GM12878 (cell line): ENCODE measurements around the gene TBC1D2B. TPM values are rescaled to one million over a fixed set of nuclear protein-coding genes. Genes with fewer than 3 reads are reported as not detected.

ENCODE experiments used
- E4F1 ChIP-seq: fragments of 450-650 bp; IDR thresholded peaks from 2 replicates; pipeline ENCODE4 v1.6.1; 2018; ENCODE audit warnings: borderline replicate concordance, mild to moderate bottlenecking; ENCODE audit not compliant: partially characterized antibody
- EED ChIP-seq: sonication (generic); IDR thresholded peaks from 2 replicates; pipeline ENCODE4 v1.6.1; 2016; ENCODE audit warnings: antibody characterized with exemption, low read depth
- IRF5 ChIP-seq: fragments of 450-650 bp; IDR thresholded peaks from 2 replicates; pipeline ENCODE4 v1.6.1; 2017; ENCODE audit warnings: borderline replicate concordance
- JUNB ChIP-seq: IDR thresholded peaks from 2 replicates; pipeline ENCODE4 v1.6.1; 2016; ENCODE audit warnings: antibody characterized with exemption, mild to moderate bottlenecking
- JUND ChIP-seq: IDR thresholded peaks from 2 replicates; pipeline ENCODE4 v1.6.1; 2012; ENCODE audit warnings: low read depth, mild to moderate bottlenecking, low read length, improper control_type of control experiment, moderate library complexity
- RELA ChIP-seq: fragments of 450-650 bp; IDR thresholded peaks from 2 replicates; pipeline ENCODE4 v1.8.0; 2014; ENCODE audit warnings: borderline replicate concordance; ENCODE audit not compliant: partially characterized antibody
- SMAD5 ChIP-seq: IDR thresholded peaks from 2 replicates; pipeline ENCODE4 v1.6.1; 2016; ENCODE audit warnings: antibody characterized with exemption, low read depth
- SREBF1 ChIP-seq: IDR thresholded peaks from 2 replicates; pipeline ENCODE4 v1.6.1; 2012; ENCODE audit warnings: mild to moderate bottlenecking, low read length
- SUZ12 ChIP-seq: fragments of 200-600 bp; sonication (generic); IDR thresholded peaks from one replicate; pipeline ENCODE4 v1.6.1; 2018; ENCODE audit warnings: antibody characterized with exemption, mild to moderate bottlenecking; ENCODE audit not compliant: unreplicated experiment
- TAF1 ChIP-seq: IDR thresholded peaks from 2 replicates; pipeline ENCODE4 v1.6.1; 2011; ENCODE audit warnings: mild to moderate bottlenecking, low read depth, low read length, borderline replicate concordance
- TCF12 ChIP-seq: IDR thresholded peaks from 2 replicates; pipeline ENCODE4 v1.6.1; 2011; ENCODE audit warnings: low read depth, mild to moderate bottlenecking, low read length
- YBX1 ChIP-seq: fragments of 450-650 bp; IDR thresholded peaks from 2 replicates; pipeline ENCODE4 v1.6.1; 2016; ENCODE audit warnings: antibody characterized with exemption
- polyA plus RNA-seq, 11 experiments: library from polyadenylated mRNA; depleted of rRNA in 4 of 11; unstranded in 6 of 11; stranded (reverse) in 5 of 11; fragments of >200 nt; fragmentation: Nextera tagmentation in 4 of 11; fragmentation: Illumina TruSeq in 1 of 11; extraction: Ambion mirVana in 4 of 11; extraction: Trizol in 1 of 11; gene quantifications; 1 replicate in 1 of 11; 2 replicates in 10 of 11; pipeline versions ENCODE4 v1.2.1 to v1.2.3, GENCODE V29; 2011 to 2016; ENCODE audit warnings: inconsistent platforms in 2 of 11, missing spikeins in 2 of 11, low read depth in 1 of 11
- total RNA-seq, 4 experiments: library from RNA; depleted of rRNA in 3 of 4; stranded (reverse); fragments of >200 nt in 3 of 4; fragmentation: Illumina TruSeq in 1 of 4; extraction: Trizol in 1 of 4; gene quantifications; 2 replicates each; pipeline versions ENCODE4 v1.2.1 to v1.2.3, GENCODE V29; 2013 to 2021
- TF ChIP-seq, protein P1 (sequence below): fragments of 150-350 bp; IDR thresholded peaks from 2 replicates; pipeline ENCODE4 v1.6.1; 2016; ENCODE audit warnings: low read depth, low read length
- TF ChIP-seq, protein P2 (sequence below): fragments of 450-650 bp; IDR thresholded peaks from 2 replicates; pipeline ENCODE4 v1.6.1; 2017; ENCODE audit warnings: mild to moderate bottlenecking, moderate library complexity

Gene TBC1D2B
- total and polyA plus RNA-seq, 10 of the 15 experiments (the other 5 are each of a cell fraction or from before 2014, with no cell fraction given), result 1.3 to 53.4 (median 19.4) TPM

- TF ChIP-seq, protein P1, sequence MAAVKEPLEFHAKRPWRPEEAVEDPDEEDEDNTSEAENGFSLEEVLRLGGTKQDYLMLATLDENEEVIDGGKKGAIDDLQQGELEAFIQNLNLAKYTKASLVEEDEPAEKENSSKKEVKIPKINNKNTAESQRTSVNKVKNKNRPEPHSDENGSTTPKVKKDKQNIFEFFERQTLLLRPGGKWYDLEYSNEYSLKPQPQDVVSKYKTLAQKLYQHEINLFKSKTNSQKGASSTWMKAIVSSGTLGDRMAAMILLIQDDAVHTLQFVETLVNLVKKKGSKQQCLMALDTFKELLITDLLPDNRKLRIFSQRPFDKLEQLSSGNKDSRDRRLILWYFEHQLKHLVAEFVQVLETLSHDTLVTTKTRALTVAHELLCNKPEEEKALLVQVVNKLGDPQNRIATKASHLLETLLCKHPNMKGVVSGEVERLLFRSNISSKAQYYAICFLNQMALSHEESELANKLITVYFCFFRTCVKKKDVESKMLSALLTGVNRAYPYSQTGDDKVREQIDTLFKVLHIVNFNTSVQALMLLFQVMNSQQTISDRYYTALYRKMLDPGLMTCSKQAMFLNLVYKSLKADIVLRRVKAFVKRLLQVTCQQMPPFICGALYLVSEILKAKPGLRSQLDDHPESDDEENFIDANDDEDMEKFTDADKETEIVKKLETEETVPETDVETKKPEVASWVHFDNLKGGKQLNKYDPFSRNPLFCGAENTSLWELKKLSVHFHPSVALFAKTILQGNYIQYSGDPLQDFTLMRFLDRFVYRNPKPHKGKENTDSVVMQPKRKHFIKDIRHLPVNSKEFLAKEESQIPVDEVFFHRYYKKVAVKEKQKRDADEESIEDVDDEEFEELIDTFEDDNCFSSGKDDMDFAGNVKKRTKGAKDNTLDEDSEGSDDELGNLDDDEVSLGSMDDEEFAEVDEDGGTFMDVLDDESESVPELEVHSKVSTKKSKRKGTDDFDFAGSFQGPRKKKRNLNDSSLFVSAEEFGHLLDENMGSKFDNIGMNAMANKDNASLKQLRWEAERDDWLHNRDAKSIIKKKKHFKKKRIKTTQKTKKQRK, result no peak
- TF ChIP-seq EED (peak; percentile 90), TCF12 (peak; percentile 66; the same call in 1 of the 2 replicates), JUNB (peak; percentile 26; the same call in 1 of the 2 replicates), SMAD5 (no peak), IRF5 (no peak), RELA (no peak), TAF1 (no peak), SUZ12 (no peak), E4F1 (no peak), JUND (peak; percentile 49; the same call in 1 of the 2 replicates), SREBF1 (no peak), YBX1 (no peak)
- TF ChIP-seq, protein P2, sequence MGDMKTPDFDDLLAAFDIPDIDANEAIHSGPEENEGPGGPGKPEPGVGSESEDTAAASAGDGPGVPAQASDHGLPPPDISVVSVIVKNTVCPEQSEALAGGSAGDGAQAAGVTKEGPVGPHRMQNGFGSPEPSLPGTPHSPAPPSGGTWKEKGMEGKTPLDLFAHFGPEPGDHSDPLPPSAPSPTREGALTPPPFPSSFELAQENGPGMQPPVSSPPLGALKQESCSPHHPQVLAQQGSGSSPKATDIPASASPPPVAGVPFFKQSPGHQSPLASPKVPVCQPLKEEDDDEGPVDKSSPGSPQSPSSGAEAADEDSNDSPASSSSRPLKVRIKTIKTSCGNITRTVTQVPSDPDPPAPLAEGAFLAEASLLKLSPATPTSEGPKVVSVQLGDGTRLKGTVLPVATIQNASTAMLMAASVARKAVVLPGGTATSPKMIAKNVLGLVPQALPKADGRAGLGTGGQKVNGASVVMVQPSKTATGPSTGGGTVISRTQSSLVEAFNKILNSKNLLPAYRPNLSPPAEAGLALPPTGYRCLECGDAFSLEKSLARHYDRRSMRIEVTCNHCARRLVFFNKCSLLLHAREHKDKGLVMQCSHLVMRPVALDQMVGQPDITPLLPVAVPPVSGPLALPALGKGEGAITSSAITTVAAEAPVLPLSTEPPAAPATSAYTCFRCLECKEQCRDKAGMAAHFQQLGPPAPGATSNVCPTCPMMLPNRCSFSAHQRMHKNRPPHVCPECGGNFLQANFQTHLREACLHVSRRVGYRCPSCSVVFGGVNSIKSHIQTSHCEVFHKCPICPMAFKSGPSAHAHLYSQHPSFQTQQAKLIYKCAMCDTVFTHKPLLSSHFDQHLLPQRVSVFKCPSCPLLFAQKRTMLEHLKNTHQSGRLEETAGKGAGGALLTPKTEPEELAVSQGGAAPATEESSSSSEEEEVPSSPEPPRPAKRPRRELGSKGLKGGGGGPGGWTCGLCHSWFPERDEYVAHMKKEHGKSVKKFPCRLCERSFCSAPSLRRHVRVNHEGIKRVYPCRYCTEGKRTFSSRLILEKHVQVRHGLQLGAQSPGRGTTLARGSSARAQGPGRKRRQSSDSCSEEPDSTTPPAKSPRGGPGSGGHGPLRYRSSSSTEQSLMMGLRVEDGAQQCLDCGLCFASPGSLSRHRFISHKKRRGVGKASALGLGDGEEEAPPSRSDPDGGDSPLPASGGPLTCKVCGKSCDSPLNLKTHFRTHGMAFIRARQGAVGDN, result peak; percentile 91
Measured at GRCh38 chr15:78103406-78104118, 26.1 kb upstream of the TBC1D2B start (continued).
